ENCODE results near the gene SLU7. TPM values are rescaled to one million over a fixed set of nuclear protein-coding genes. Genes with fewer than 3 reads are reported as not detected.

The SLU7 gene
- total RNA-seq, 2 donors from 2014 or later: 50.9 to 55.7 TPM

DNA sequence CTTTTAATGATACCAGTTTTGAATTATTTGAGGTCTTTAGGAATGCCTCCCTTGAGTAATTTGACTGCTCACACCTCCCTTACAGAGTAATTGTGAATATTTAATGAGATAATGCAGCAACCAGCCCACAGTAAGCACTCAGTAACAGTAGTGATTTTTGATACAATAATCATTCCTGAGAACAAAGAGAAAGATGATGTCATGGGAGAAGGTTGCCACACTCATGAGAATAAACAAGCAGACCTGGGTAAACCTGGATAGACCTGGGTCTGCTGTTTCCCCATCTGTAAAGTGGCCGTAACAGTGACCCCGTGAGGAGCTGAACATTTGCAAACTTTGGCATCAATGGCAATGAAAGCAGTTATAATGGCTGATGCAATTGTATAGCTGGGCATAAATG is 52.7 kb downstream of the SLU7 start:
- H3K27ac Mint-ChIP-seq: no peak overlapping the region
- peaks cover 12% of the 10 kb centered on the region for H3K4me1 Mint-ChIP-seq (ENCODE audit: low read depth)
- no peak for DNase-seq
- no peaks in the 10 kb centered on the region for H3K9me3 Mint-ChIP-seq
- peaks cover 41% of the 10 kb centered on the region for H3K27me3 Mint-ChIP-seq (ENCODE audit: low read depth)
- H3K36me3 Mint-ChIP-seq (ENCODE audit: insufficient read depth in 2 of 2): peaks cover 3% of the 10 kb centered on the region in 2 donors
- ATAC-seq (replicated peaks in 1 of 2): no peak
- H3K4me3 Mint-ChIP-seq: no peak overlapping the region

DNA sequence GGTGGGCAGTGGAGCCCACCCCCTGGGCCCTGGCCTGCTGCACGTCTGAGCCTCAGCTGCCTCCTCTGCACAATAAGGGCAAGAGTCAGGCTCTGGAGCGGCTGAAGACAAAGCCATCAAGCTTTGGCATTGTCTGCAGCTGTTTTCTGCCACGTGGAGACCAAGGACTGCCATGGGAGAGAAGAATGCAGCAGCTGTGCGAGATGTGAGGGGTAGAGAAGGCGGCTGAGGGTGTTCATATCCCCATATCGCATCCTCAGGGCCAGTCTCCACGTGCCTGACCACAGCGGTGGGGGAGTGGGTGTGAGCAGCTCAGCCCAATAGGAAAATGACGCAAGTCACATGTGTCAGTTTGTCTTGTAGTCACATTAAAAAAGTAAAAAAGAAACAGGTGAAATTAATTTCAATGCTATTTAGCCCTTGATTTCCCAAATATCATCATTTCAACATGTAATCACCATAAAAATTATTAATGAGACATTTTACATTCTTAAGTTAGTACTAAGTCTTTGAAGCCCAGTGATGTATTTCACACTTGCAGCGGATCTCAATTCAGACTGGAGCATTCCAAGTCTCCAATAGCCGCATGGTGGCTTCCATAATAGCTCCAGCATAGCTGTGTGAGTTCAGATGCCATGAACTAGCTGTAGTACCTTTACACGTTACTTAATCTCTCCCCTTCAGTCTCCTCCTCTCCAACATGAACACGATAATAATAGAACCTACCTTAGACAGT is 55.1 kb downstream of the SLU7 start:
- ATAC-seq (replicated peaks in 1 of 2) (no peak), DNase-seq (no peak)
- Mint-ChIP-seq H3K27me3 (ENCODE audit: low read depth) (peaks cover 25% of the 10 kb centered on the region), H3K27ac (no peak overlapping the region), H3K9me3 (no peaks in the 10 kb centered on the region), H3K36me3 (ENCODE audit: insufficient read depth in 2 of 2) (no peaks in the 10 kb centered on the region), H3K4me3 (no peak overlapping the region), H3K4me1 (ENCODE audit: low read depth) (no peaks in the 10 kb centered on the region)

DNA sequence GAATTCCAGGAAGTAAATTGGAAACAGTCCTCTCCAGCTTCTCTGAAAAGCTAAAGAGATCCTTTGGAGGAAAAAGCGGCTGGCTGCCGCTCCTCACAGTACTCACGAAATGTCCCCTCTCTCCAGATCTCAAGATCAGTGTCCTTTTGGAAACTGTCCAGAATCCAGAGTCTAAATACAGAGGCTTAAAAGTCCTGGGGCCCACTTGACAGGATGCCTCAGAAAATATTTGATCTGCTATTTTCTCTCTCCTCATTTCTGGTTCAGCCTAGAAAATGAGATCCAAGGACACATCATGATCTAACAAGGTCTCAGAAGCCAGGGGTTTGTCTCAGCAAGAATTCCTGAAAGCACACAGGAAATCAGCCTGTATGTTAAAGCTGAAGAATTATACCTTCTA is 55.7 kb downstream of the SLU7 start:
- H3K9me3 Mint-ChIP-seq: no peaks in the 10 kb centered on the region
- ATAC-seq (replicated peaks in 1 of 2): no peak
- H3K27ac Mint-ChIP-seq: no peak overlapping the region
- no peaks in the 10 kb centered on the region for H3K36me3 Mint-ChIP-seq (ENCODE audit: insufficient read depth in 2 of 2)
- no peak for DNase-seq
- H3K4me1 Mint-ChIP-seq (ENCODE audit: low read depth): no peaks in the 10 kb centered on the region
- H3K27me3 Mint-ChIP-seq (ENCODE audit: low read depth): peaks cover 19% of the 10 kb centered on the region
- no peak overlapping the region for H3K4me3 Mint-ChIP-seq

DNA sequence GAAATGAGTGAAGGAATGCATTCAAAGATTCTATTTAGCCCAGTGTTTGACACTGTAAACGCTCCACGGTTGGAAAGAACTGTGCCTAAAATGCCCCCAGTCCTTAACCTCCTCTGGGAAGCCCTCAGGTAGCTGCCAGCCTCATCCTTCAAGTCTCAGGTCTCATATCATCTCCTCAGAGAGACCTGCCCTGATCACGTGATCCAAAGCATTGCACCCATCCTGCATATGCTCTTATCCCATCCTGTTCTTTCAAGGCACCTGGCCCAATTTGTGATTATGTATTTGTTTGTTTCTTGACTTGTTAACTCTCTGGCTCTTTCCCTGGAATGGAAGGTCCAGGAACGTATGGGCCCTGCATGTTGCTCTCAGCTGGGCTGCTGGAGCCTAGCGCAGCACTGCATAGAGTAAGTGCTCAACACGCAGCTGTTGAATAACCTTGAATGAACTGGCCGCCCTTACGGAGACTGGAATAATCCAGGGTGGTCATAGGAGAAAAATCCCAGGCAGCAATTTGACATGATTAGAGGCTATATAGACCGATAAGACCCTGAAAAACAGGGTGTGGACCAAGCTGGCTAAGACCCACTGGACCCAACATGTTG is 57.2 kb downstream of the SLU7 start:
- no peak for ATAC-seq (replicated peaks in 1 of 2)
- DNase-seq: no peak
- H3K4me3 Mint-ChIP-seq: no peak overlapping the region
- no peaks in the 10 kb centered on the region for H3K36me3 Mint-ChIP-seq (ENCODE audit: insufficient read depth in 2 of 2)
- no peaks in the 10 kb centered on the region for H3K9me3 Mint-ChIP-seq
- peaks cover 7% of the 10 kb centered on the region for H3K27me3 Mint-ChIP-seq (ENCODE audit: low read depth)
- H3K4me1 Mint-ChIP-seq (ENCODE audit: low read depth): no peaks in the 10 kb centered on the region
- no peak overlapping the region for H3K27ac Mint-ChIP-seq

DNA sequence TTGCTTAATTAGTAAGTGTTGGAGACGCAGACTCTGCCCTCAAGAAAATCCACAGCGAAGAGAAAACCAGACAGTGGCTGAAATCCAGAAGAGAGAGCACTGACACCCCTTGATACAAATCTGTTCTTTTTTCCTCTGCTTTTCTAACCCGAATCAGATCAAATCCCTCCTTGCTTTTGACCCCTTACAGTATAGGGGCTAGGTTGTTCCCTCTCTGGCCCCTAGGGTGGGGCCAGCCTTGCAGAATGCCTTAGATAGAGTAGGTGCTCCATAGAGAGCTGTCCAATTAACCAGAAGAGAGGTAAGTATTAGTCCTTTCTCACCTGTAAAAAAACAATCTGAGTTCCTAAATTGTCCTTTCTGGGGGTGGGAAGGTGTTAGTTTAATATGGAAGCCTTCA is 58.6 kb downstream of the SLU7 start:
- ATAC-seq (replicated peaks in 1 of 2) (no peak), DNase-seq (no peak)
- H3K9me3 Mint-ChIP-seq: no peaks in the 10 kb centered on the region
- H3K36me3 Mint-ChIP-seq (ENCODE audit: insufficient read depth in 2 of 2): no peaks in the 10 kb centered on the region
- H3K4me1 Mint-ChIP-seq (ENCODE audit: low read depth): no peaks in the 10 kb centered on the region
- peaks cover 7% of the 10 kb centered on the region for H3K27me3 Mint-ChIP-seq (ENCODE audit: low read depth)
- H3K27ac Mint-ChIP-seq: no peak overlapping the region
- H3K4me3 Mint-ChIP-seq: no peak overlapping the region

DNA sequence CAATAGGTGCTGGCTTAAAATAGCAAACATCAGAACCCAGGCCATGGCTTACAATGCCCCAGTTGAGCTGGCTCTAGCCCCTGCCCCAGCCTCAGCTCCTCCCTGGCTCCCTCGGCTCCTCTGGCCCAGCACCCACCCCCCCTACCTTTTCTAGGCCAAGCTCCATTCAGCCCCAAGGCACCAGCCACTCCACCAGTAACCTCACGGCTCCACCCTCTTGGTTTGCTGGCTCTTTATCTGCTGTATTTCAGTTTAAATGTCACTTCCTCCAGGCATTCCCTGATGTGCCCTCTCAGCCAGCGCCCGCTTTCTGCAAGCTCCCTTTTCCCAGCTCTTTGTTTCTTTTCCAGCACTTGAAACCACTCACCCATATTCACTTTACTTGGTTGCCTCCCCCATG is 59.1 kb downstream of the SLU7 start:
- peaks cover 7% of the 10 kb centered on the region for H3K27me3 Mint-ChIP-seq (ENCODE audit: low read depth)
- no peaks in the 10 kb centered on the region for H3K36me3 Mint-ChIP-seq (ENCODE audit: insufficient read depth in 2 of 2)
- H3K9me3 Mint-ChIP-seq: no peaks in the 10 kb centered on the region
- no peak overlapping the region for H3K4me3 Mint-ChIP-seq
- H3K4me1 Mint-ChIP-seq (ENCODE audit: low read depth): no peaks in the 10 kb centered on the region
- H3K27ac Mint-ChIP-seq: no peak overlapping the region
- DNase-seq: no peak
- no peak for ATAC-seq (replicated peaks in 1 of 2)

DNA sequence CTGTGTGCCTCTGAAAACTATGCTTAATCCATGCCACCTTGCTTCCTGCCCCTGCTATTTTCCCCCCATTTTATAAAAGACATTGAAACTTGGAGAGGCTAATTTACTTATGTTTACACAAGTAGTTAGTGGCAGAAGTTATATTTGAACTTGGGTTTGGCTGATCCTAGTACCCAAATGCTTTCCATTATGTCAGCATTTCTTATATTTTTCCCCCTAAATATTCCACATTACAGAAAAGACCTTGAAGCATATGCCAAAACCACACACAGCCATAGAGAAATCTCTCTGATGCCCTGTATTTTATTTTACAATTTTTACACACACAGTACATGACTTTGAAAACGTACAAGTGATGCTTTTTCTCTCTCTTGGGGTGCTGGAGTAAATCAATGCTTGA is 59.6 kb downstream of the SLU7 start:
- no peaks in the 10 kb centered on the region for H3K4me1 Mint-ChIP-seq (ENCODE audit: low read depth)
- DNase-seq (no peak), ATAC-seq (replicated peaks in 1 of 2) (no peak)
- H3K9me3 Mint-ChIP-seq: no peaks in the 10 kb centered on the region
- H3K27me3 Mint-ChIP-seq (ENCODE audit: low read depth): peaks cover 7% of the 10 kb centered on the region
- no peaks in the 10 kb centered on the region for H3K36me3 Mint-ChIP-seq (ENCODE audit: insufficient read depth in 2 of 2)
- H3K4me3 Mint-ChIP-seq: no peak overlapping the region
- H3K27ac Mint-ChIP-seq: no peak overlapping the region

DNA sequence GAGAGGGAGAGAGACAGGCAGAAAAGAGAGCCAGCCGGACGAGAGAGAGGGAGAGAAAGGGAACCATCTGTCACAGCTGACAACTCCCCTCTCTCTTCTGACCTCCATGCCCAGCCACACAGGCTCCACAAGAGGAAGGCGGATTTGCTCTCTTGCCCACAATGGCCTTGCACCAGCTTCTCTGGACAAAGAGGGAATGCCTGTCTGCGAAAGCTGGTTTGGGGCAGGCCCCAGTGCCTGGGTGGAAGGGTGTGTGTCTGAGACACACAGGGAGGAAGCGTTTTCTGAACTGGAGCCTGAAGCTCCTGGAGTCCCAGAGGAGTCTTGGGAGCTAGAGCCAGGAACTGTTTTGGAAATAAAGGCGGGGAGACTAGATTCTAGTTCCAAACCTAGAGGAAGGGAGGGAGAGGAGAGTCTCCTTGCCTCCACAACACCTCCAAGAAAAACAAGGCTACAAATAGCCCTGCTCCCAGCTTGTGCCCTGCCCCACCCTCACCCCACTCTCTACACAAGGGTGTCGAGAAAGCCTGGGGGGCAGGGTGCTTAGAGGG is 60.9 kb downstream of the SLU7 start:
- Mint-ChIP-seq H3K27me3 (ENCODE audit: low read depth) (peaks cover 7% of the 10 kb centered on the region), H3K4me3 (no peak overlapping the region), H3K9me3 (no peaks in the 10 kb centered on the region), H3K4me1 (ENCODE audit: low read depth) (no peaks in the 10 kb centered on the region), H3K27ac (no peak overlapping the region), H3K36me3 (ENCODE audit: insufficient read depth in 2 of 2) (no peaks in the 10 kb centered on the region)
- DNase-seq (no peak), ATAC-seq (replicated peaks in 1 of 2) (no peak)

DNA sequence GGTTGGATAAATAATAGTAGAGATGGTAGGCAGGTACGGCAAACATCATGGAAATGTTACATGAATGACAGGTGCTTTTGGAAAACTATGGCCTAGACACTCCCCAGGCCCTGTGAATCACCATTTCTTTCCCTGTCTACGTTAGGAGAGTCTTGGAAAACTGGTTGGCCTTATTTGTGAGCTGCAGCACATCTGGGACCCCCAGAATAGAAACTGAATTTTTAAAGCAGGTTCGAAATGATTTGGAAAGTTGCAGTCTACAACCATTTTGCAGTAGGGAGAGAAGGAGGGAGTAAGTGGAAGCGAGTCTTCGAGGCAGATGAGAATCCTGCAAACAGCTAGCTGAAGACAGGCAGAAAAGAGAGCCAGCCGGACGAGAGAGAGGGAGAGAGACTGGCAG is 61.5 kb downstream of the SLU7 start:
- Mint-ChIP-seq H3K27me3 (ENCODE audit: low read depth) (peaks cover 7% of the 10 kb centered on the region), H3K4me1 (ENCODE audit: low read depth) (no peaks in the 10 kb centered on the region), H3K27ac (no peak overlapping the region), H3K36me3 (ENCODE audit: insufficient read depth in 2 of 2) (no peaks in the 10 kb centered on the region), H3K9me3 (no peaks in the 10 kb centered on the region), H3K4me3 (no peak overlapping the region)
- ATAC-seq (replicated peaks in 1 of 2): no peak
- no peak for DNase-seq

DNA sequence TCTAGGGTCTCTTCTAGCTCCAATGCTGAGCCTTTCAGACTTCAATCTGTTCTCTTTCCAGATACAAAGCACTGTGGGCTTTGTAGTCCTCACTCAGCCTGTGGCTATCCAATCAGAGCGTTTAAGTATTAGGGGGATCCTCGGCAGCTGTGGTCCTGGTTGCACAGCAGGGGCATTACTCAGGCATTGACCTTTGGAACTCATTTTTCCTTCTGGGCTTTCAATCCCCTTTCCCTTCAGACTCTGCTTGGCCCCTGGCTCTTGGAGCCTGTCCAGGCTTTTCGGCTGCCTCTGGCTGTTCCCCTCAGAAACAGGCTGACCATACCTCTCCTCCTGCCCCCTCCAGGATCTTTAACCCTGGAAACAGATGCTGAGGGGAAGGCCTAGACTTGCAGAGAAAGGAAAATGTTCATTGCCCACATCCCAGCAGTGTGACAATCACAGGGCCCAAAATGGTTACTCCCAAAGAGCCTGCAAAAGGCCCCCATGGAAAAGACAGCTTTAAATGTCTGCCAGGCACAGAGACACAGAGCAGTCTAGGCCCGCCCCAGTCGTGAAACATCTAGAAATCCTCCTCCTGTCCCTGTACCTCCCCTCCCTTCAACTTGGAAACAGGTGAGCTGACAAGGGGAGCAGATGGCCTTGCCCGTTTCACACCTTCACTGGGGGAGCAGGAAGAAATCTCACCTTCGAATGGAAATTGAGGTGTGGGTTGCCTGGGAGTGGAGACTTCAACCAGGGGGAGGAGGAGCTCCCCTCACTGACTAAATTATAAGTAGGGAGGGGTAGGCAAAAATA is 62.1 kb downstream of the SLU7 start:
- Mint-ChIP-seq H3K9me3 (no peaks in the 10 kb centered on the region), H3K4me1 (ENCODE audit: low read depth) (no peaks in the 10 kb centered on the region), H3K27me3 (ENCODE audit: low read depth) (peaks cover 7% of the 10 kb centered on the region), H3K27ac (no peak overlapping the region), H3K36me3 (ENCODE audit: insufficient read depth in 2 of 2) (no peaks in the 10 kb centered on the region), H3K4me3 (no peak overlapping the region)
- ATAC-seq (replicated peaks in 1 of 2) (no peak), DNase-seq (no peak)

DNA sequence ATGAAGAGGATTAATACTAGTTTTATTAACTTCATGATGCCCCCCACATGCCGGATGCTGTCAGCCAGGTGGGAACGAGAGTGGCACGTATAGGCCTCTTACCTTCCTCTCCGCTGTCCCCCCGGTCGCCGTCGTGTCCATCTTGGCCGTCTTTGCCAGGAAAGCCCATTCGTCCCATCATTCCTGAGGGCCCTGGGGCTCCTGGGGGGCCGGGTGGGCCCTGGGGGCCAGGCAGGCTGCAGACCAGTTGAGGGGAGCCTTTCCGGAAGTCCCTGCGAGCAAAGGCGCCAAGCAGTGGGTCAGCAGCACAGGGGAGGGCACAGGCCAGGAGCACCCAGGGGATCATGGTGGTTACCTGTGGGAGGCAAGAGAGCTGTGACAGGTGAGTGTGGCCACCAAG is 64.2 kb downstream of the SLU7 start:
- H3K4me1 Mint-ChIP-seq (ENCODE audit: low read depth): no peaks in the 10 kb centered on the region
- no peak overlapping the region for H3K27ac Mint-ChIP-seq
- DNase-seq (no peak), ATAC-seq (replicated peaks in 1 of 2) (no peak)
- no peaks in the 10 kb centered on the region for H3K9me3 Mint-ChIP-seq
- no peaks in the 10 kb centered on the region for H3K36me3 Mint-ChIP-seq (ENCODE audit: insufficient read depth in 2 of 2)
- no peaks in the 10 kb centered on the region for H3K27me3 Mint-ChIP-seq (ENCODE audit: low read depth)
- H3K4me3 Mint-ChIP-seq: no peak overlapping the region

DNA sequence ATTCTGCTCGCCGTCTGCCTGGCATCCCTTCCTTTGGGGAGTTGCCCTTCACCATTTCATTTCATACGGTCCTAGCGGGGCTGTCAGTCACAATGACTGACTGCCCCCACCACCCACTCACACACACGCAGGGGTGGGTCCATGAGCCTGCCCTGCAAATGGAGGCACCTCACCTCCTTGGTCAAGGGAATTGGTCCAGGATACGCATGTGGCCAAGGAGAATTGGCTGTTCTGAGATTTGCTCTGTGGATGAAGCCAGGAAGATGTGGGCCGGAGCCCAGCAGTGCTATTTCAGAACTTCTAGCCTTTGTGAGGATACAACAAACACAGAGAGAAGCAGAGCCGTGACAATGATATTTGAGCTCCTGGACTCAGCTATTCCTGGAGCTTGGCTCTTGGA is 65.5 kb downstream of the SLU7 start:
- H3K4me3 Mint-ChIP-seq: no peak overlapping the region
- no peaks in the 10 kb centered on the region for H3K36me3 Mint-ChIP-seq (ENCODE audit: insufficient read depth in 2 of 2)
- H3K9me3 Mint-ChIP-seq: no peaks in the 10 kb centered on the region
- H3K4me1 Mint-ChIP-seq (ENCODE audit: low read depth): no peaks in the 10 kb centered on the region
- no peaks in the 10 kb centered on the region for H3K27me3 Mint-ChIP-seq (ENCODE audit: low read depth)
- no peak for DNase-seq
- no peak for ATAC-seq (replicated peaks in 1 of 2)
- H3K27ac Mint-ChIP-seq: no peak overlapping the region

DNA sequence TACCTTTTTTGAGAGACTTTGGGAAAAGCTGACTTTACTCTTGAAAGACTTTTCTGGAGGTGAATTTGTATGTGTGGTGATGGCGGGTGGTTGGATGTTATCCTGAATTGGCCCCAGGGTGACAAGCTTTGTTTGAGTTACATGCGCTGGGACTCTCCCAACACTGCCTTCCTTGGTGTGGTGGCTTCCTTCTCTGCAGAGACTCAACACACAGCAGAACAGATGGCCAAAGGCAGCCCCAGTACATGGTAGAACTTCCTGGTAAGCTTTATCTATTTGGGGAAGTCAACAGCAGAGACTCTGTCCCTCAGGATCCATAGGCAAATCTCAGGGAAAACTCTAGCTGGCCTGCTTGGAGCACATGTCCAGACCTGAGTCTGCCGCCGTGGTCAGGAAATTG is 66.6 kb downstream of the SLU7 start:
- no peak overlapping the region for H3K4me3 Mint-ChIP-seq

More for the DNA sequence above, 66.6 kb downstream of the SLU7 start:
- DNase-seq (no peak), ATAC-seq (replicated peaks in 1 of 2) (no peak)
- H3K9me3 Mint-ChIP-seq: no peaks in the 10 kb centered on the region
- no peaks in the 10 kb centered on the region for H3K4me1 Mint-ChIP-seq (ENCODE audit: low read depth)
- H3K27me3 Mint-ChIP-seq (ENCODE audit: low read depth): no peaks in the 10 kb centered on the region
- no peaks in the 10 kb centered on the region for H3K36me3 Mint-ChIP-seq (ENCODE audit: insufficient read depth in 2 of 2)
- no peak overlapping the region for H3K27ac Mint-ChIP-seq

All from activated T-cell treated with anti-CD3 and anti-CD28 coated beads, Interleukin-2, amount 50 U/mL, for 72 hours (primary cell).